ENCODE data around the gene CUX1.

Gene CUX1

DNA sequence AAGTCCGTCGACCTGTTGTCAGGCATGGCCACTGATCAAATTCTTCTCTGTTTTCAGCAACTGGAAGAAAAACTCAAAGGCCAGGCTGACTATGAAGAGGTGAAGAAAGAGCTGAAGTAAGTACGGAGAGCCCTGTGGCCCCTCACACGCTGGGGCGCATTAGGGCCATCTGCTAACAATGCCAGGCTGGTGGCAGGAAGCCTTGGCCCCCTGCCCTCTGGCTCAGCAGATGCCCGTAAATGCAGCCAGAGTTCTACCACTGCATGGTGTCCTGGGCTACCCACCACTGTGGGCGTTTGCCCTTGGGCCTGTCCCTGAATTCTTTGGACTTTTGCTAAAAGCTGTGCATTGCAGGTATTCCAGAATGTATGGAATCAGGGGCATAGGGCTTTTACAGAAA lies 372.3 kb downstream of the CUX1 start:
- DNase-seq (ENCODE audit: low spot score), result no peak

DNA sequence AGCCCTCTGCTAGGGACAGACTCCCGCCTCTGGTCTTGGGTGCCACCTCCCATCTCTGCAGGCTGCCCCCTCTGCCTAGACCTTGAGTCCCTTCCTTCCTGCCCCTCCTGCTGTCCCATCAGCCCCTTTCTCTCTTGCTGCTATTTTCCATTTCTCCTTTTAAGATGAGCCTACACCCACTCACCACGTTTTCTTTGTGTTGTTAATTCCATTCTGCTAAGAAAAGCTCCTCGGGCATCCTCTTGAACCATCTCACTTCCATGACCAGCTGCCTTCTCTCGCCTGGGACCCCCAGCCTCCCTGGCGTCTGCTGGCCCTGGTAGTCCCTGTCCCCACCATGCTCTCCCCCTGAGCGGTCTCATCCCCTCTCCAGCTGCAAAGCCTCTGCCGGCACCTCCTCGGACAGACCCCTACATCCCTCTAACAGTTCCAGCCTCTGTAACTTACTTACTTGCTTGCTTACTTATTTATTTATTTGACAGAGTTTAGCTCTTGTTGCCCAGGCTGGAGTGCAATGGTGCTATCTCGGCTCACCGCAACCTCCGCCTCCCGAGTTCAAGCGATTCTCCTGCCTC lies 373.4 kb downstream of the CUX1 start:
- DNase-seq (ENCODE audit: low spot score), result no peak

DNA sequence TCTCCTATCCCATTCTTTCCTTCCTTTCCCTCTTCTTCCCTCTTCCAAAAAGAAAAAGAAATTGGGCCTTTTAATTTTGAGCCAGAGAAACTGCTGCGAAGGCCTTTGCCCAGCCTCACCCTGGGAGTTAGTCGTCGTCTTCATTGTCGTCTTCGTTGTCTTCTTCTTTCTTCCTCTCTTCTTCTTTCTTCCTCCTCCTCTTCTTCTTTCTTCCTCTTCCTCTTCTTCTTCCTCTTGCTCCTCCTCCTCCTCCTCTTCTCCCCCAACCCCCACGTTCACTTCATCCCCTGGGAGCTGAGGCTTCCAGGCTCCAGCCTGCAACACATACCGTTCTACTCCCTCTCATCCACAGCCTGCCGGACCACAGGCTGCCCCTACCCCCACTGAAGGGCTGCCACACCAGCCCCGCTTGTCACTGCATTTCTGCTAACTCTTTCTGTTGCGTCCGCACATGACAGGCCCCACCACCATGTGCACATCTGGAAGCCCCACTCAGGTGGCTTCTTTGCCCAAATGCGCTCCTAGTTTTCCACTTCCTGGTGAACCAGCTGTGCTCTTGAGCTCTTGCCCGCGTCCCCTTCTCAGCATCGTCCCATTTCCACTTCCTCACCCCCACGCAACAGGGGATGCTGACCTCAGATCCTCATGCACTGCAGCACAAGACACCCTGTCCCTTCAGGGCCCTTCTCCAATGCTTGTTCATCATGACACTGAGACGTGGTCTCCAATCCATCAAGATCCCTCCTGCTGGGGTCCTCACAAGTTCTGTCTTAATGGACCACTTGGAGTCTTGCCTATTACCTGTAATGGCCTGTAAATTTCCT lies 374.3 kb downstream of the CUX1 start:
- DNase-seq (ENCODE audit: low spot score), result no peak

DNA sequence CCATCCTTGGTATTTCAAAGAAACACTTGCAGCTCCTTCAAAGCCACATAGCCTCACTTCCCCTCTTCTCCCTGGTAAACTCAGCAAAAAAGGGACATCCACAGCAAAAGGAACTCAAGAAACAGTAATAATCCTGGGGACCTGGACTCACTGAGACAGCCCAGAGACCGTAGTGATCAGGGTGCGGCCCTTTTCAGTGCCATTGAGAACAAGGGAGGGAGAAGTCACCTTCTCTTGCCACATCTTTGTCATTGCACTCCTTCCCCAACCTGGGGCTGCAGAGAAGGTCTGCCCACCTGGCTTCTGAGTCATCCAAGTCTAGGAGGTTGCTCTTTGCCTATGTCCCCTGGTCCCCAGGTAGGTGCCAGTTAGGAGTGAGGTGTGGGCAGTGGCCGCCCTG lies 375.4 kb downstream of the CUX1 start:
- no peak for DNase-seq (ENCODE audit: low spot score)

DNA sequence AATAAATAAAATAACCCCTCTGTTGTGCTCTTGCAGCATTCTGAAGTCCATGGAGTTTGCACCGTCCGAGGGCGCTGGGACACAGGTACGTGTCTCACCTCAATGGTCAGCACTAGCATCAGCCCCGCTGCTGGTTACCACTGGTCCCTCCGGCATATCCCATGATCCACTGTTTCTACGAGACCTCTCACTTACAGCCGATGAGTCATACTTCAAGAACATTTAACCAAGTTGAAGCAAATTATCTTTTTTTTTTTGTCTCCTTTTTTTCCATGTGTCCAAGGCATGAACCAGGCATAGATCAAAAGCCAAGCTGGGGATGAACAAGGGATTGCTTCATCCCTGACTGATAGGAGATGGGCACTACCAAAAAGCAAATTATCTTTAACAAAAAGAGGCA lies 376.4 kb downstream of the CUX1 start:
- DNase-seq (ENCODE audit: low spot score), result no peak

DNA sequence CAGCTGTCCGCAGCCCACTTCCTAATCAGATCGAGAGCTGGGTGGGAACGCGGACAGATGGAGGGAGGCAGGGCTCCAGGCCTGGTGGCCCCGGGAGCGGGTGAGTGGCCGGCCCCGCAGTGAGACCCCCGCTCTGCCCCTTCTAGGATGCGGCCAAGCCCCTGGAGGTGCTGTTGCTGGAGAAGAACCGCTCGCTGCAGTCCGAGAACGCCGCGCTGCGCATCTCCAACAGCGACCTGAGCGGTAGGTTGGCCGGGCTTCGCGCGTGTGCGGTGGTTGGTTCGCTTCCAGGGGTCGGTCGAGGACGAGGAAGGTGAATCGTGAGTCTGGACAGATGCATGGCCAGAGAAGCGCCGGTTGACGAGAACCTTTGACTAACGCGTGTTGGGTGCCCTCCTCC lies 377.9 kb downstream of the CUX1 start:
- DNase-seq (ENCODE audit: low spot score), result no peak

DNA sequence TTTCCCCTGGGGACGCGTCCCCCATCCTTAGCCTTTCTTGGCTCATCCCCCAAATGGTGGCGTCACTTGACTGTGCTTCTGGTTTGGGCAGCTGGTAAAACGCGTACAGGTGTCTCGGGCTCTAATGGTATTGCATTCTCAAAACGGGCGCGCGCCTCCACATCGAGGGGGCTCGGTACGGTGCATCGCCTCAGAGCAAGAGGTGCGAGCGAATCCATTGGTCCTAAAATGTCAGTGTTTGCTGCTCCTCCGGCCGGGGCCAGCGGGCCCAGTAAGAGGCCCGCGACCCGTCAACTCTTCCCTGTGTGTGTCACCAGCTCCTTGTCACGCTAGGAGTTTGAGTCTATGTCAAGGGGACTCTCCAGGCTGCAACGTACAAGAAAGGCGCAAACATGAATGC lies 378.6 kb downstream of the CUX1 start:
- no peak for DNase-seq (ENCODE audit: low spot score)

DNA sequence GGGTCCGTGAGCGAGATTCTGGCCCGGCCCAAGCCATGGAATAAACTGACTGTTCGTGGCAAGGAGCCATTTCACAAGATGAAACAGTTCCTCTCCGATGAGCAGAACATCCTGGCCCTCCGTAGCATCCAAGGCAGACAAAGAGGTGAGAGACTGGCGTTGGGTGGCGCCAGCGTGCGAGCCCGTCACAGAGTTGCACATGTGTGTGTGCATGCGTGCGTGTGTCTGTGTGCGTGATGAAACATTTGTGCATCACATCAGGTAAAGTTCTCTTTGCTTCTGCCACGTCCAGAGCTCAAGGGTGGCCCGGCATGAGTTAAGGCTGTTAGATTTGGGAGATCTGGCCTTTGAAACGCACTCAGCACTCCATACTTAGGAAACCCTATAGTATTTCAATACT lies 379.7 kb downstream of the CUX1 start:
- DNase-seq (ENCODE audit: low spot score), result no peak

DNA sequence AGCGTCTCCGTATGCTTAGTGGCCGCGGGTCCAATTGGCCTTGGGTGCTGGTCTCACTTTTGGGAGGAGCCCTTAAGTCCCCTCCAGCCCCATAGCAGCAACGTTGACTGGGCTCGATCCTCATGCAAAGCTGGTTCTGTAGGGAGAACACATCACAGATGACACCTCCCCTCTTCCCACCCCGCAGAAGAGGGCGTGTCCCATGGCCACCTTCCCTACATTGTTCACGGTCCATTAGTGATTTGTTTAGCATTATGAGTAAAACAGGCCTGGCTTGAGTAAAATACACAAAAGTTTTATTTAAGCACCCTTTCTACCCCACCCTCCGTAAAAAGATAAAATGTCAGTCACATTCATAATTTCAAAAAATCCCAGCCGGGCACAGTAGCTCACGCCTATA lies 380.2 kb downstream of the CUX1 start:
- DNase-seq (ENCODE audit: low spot score), result no peak

DNA sequence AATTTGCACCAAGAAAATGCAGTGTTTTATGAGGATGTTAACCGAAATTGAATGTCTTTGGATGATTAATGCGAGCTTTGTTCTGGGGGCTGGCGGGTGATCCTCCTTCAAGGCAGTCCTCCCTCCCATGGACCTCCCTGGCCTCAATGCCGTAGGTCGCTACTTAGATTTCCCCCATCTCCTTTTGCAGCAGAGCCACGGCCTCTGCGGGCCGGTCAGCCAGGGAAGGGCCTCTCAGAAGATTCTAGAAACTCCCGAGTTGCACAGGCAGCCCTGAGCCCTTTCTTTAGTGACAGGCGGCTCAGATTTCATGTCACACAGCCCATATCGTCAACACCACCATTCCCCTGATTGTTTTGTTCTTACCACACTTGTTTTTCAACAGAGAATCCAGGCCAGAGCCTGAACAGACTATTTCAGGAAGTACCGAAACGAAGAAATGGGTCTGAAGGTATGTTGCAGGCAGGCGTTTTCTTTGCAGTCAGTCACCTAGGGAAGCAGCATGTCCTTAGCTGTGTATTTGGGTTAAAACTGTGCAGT lies 381.1 kb downstream of the CUX1 start:
- DNase-seq (ENCODE audit: low spot score), result no peak

DNA sequence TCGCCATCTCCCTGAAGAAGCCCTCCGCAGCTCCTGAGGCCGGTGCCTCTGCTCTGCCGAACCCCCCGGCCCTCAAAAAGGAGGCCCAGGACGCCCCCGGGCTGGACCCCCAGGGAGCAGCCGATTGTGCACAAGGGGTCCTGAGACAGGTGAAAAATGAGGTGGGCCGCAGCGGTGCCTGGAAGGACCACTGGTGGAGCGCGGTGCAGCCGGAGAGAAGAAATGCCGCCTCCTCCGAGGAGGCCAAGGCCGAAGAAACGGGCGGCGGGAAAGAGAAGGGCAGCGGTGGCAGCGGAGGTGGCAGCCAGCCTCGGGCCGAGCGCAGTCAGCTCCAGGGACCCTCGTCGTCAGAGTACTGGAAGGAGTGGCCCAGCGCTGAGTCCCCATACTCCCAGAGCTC lies 384.1 kb downstream of the CUX1 start:
- DNase-seq (ENCODE audit: low spot score), result no peak

DNA sequence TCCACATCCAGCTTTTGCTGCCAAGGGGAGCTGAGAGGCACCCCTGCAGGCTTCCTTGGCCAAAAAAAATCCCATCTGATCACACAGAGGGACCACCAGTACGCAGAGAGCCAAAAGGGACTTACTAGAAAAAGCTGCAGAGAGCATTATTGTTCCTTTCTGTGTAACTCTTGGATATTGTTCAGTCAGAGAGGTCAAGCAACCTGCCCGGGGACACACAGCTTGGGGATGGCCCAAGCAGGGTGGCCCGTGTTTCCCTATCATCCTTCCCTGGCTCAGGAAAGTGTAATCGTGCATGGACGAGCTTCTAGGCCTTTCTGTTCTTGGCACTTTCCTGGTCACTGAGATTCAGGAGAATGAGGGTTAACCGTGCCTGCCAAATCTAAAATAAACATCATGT lies 385.1 kb downstream of the CUX1 start:
- DNase-seq (ENCODE audit: low spot score), result no peak

DNA sequence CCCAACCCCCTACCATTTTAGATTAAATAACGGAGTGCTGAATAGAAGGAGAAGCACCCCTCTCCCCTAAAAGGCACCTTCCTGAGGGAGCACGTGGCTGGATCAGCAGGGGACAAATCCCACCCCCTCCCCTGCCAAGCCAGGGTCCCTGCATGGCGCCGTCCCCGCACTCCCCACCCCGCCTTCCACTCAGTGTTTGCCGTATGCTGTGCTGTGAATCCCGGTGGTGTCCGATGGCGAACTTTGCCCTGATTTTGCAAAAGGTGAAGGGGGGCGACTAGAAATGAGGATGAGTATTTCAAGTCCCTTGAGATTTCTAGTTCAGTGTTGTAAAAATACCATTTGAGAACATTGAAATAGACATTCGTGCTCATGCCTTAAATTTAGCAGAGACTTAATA lies 385.8 kb downstream of the CUX1 start:
- no peak for DNase-seq (ENCODE audit: low spot score)

DNA sequence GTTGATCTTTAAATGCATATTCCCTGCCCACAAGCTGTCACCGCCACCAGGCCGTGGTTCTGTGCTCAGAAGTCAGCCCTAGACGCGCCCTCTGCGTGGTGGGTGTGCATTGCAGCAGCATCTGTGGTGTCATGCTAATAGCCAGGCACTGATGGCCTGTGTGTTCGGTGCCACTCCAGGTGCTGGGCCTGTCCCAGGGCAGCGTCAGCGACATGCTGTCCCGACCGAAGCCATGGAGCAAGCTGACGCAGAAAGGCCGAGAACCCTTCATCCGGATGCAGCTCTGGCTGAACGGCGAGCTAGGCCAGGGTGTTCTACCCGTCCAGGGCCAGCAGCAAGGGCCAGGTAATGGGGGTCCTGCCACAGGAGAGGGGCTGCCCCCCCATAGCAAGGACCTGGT lies 386.8 kb downstream of the CUX1 start:
- DNase-seq (ENCODE audit: low spot score), result no peak

DNA sequence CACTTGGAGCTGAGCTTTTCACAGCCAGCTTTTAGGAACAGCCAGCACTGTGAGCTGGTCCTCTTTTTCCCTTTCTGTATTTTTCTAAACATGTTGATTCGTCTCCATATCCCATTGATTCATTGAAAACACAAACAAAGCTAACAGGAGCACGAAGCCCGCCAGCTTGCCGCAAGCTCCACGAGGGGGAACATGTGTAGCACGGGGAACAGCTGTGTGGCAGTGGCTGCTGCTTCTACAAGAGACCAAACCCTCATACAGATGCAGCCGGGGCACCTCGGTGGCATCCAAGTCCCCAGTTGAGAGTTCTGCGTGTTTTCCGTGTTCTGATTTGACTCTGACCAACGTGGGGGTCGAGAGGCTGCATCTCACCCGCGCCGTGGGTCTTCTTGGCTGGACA lies 388.5 kb downstream of the CUX1 start:
- DNase-seq (ENCODE audit: low spot score), result no peak

DNA sequence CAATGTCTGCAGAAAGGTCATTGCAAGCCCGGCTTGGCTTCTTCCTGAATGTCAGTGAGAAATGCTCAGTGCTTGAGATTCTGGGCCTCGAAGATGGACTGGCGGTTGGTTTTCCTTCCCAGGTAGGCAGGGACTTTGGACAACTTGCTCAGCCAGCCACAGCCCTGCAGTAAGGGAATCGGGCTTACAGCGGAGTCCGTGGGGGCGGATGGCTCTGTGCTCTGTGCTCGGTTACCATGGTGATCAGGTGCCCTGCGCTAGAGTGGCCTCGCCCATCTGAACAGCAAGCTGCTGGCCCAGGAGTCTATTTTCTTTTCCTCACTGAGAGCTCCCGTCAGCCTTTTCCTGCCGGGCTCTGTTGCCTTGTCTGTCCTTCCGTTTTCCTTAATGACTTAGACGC lies 391.4 kb downstream of the CUX1 start:
- DNase-seq (ENCODE audit: low spot score), result no peak

DNA sequence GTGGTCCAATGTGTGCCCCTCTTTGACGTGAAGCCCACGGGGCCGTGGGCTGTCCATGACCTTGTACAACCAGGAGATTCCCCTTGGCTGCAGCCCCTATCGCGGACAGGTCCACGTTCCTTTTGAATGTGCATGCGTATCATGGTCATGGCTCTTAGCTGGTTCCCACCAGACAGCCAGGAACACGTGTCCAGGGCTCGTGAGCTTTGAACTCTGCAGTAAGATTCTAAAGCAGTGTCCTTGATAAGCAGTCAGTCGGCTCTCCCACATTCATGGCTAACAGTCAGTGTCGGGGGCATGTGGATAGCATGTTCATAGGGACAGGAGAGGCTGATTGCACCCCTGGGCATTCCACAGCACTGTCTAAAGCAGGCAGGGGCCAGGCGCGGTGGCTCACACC lies 393.4 kb downstream of the CUX1 start:
- DNase-seq (ENCODE audit: low spot score), result no peak

DNA sequence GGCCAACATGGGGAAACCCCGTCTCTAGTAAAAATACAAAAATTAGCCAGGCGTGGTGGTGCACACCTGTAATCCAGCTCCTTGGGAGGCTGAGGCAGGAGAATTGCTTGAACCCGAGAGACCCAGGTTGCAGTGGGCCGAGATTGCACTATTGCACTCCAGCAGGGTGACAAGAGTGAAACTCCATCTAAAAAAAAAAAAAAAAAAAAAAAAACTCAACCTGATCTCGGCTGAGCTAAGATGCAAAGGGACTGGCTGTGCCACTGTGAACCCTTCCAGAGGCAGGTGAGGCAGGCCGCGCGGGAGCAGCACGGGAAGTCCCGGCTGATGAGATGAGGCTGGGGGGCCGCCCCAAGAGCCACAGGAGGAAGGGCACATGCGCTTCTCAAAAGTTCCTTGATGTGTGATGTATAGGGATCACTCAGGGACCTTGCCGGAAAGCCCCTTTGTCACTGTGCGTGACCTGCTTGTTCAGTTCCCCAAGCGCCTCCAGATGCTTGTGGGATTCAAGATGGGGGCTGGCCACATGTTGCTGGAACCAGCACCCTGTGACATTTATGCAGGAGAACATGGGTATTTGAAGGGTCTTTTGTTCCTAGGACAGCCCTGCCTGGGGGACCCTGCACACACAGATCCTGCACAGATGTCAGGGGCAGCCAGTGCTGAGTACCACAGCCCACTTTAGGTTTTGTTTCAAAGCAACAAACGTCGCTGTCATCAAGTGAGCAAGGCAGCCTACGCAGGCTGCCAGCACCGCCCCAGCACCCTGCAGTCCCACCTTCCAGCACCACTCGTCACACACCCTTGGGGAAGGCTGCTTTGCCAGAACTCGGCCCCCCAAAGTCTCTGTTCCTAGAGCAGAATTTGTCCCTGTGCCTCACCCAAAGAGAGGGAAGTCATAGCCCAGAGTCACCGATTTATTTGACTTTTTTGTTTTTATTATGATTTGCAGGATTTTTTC lies 394.4 kb downstream of the CUX1 start:
- DNase-seq (ENCODE audit: low spot score), result no peak

DNA sequence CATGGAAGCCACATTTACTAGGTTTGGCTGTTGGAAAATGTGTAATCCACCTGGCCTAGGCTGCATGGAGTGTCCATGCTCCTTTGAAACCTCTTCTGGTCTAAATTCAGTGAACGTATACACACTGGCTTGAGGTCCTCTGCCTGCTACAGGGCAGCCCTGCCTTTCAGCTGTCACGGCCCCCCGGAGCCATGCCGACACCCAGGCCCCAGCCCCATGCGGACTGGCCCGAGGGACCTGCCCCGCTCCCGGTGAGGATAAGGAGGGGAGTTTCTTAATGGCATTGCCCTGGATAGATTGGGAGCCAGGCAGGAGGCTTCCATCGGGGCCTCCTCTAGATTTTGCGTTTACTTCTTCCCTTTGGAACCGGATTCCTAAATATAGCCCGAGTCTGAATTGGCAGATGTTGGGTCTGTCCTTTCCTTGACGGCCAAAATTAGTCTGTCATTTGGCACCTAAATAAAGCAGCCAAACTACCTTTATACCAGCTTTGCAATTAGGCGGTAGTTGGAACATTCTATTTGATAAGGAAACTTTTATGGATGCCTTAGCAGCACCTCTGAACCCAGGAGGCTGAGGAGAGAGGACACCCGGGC lies 397.1 kb downstream of the CUX1 start:
- no peak for DNase-seq (ENCODE audit: low spot score)

DNA sequence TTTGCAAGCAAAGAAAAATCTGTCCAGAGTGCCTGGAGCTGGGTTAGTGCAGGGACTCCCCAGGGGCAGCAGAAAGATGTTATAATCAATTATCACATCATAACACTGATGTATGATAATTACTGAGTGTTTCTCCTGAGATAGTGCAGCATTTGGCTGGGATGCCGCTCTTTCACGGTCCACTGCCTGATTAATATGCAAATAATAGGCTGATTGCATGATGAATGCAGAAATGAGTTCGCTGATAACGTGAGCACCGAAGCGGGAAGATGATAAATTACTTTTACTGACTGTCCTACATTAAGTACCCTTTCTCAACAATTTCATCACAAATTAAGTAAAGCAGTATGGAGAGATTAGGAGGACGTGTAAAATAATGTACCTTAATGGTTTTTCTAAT lies 397.8 kb downstream of the CUX1 start:
- no peak for DNase-seq (ENCODE audit: low spot score)

DNA sequence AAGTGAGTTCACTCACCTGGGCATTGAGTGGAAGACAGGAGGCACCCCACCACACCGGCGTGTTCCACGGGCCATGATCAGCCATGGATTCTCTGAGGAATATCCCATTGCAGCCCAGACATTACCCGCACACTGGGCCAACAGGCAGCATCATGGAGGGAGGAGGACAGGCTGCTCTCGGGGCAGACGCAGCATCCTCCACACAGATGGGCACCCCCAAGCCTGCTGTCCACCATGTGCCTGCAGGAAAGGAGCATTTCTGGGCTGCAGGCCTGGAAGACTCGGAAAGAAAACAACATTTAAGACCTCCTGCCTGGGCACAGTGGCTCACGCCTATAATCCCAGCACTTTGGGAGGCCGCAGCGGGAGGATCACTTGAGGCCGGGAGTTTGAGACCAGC lies 398.3 kb downstream of the CUX1 start:
- DNase-seq (ENCODE audit: low spot score), result no peak

DNA sequence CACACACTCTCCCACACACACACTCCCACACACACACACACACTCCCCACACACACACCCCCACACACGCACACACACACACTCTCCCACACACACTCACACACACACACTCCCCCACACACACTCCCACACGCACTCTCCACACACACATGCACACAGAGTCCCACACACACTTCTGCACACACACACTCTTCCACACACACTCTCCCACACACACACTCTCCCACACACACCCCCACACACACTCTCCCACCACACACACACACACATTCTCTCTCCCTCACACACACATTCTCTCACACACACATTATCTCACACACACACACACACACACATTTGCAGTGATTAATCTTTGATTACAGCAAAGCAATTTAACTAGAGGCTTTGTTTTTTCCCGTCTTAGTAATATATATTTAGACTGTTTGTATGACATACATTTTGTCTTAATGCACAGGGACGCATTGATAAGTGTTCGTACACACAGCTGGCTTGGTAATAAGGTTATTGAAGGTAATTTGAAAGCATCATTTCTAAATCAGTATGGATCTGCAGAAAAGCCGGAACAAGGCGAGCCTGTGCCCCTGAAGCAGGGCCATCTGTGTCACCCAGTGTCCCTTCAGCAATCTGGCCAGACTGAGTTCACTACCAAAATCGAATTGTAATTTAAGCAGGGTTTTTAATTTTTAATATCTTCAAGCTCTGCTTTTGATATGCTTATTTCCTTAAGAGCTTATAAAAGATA lies 399.3 kb downstream of the CUX1 start:
- no peak for DNase-seq (ENCODE audit: low spot score)

Data from CD4-positive, alpha-beta T cell treated with Interleukin-2 at 100 ng/mL for 4 hours (primary cell).